HG03025 (cell line): Measurements from ENCODE around the gene NTN4.
"Not testable (repeated sequence)": the region's sequence is repeated elsewhere in the genome, so short reads cannot be mapped to it uniquely, and the experiment has no call there.

Experiments used
- ATAC-seq: cut with Tn5 transposase; IDR thresholded peaks from one replicate; pipeline ENCODE4 v1.9.1; 2021; ENCODE audit warnings: mild to moderate bottlenecking, moderate library complexity; ENCODE audit not compliant: unreplicated experiment, low FRiP score

Gene NTN4

DNA sequence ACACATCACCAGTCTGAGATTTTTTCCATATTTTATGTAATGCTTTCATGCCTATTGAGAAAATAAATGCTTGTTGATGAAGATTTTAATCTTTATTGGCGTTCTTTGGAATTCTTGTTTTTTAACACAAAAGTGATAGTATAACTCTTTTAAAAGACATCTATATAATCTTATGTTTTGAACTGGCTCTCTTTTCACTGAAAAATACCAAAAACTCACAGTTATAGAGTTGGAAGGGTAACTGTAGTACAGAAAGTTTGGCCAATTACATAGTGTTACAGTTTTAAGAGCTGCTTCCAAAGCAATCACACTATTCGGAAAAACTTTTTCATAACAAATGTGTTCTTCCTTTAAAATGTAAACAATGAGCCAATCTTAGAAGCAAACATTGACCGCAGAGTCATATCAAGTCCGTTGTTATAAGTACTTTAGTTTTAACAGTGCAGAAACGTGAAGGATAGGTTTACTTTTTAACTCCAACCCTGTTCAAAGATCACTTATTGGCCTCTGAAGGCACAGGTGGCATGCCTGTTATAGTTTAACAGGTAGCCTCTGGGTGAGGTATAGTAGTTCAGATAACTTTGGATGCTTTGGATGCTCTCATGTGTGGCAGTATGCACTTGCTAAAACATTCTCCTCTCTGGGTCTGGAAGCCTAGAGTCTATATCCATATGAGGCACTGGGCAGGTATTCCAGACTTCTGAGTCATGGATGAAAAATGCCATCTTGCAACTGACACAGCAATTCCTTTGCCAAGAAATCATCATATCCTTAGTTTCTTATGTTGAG is 12.1 kb upstream of the NTN4 start:
- ATAC-seq, result no peak

DNA sequence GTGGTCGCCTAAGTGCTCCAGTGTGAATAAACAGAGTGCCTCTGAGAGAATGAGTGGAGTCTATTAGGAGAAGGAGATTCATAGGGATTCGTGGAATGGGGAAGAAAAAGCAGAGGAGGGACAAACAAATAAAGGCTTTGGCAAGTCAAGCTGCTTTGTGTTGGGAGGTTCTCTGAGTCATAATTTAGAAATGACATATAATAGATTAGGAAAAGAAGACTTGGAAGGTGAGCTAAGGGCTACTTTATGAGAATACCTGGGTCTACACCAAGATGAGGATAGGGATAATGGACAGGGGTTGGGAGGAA is 6.4 kb upstream of the NTN4 start:
- ATAC-seq, result no peak

DNA sequence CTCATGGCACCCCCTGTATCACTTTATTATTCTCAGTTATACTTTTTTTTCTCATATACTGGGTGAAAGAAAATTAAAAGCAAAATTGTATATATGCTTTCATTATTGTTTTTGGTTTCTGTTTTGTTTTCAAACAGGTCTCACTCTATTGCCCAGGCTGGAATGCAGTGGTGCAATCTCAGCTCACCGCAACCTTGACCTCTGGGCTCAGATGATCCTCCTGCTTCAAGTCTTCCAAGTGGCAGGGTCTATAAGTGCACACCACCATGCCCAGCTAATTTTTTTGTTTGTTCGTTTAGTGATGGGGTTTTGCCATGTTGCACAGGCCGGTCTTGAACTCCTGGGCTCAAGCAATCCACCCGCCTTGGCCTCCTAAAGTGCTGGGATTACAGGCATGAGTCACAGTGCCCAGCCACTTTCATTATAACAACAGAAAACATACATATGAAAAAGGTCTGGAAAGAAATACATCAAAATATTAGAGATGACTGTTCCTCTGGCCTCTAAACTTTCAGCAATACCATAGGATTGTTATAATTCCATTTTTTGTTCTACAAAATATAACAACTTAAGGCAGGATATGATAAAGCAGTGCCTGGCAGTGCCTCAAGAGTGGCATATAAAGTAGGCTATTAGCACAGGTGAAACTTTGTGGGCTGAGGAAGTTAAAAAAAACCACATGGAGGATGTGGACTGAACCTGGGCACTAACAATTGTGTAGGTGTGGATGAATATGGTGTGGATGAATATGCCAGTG is 5.8 kb upstream of the NTN4 start:
- ATAC-seq, result no peak

DNA sequence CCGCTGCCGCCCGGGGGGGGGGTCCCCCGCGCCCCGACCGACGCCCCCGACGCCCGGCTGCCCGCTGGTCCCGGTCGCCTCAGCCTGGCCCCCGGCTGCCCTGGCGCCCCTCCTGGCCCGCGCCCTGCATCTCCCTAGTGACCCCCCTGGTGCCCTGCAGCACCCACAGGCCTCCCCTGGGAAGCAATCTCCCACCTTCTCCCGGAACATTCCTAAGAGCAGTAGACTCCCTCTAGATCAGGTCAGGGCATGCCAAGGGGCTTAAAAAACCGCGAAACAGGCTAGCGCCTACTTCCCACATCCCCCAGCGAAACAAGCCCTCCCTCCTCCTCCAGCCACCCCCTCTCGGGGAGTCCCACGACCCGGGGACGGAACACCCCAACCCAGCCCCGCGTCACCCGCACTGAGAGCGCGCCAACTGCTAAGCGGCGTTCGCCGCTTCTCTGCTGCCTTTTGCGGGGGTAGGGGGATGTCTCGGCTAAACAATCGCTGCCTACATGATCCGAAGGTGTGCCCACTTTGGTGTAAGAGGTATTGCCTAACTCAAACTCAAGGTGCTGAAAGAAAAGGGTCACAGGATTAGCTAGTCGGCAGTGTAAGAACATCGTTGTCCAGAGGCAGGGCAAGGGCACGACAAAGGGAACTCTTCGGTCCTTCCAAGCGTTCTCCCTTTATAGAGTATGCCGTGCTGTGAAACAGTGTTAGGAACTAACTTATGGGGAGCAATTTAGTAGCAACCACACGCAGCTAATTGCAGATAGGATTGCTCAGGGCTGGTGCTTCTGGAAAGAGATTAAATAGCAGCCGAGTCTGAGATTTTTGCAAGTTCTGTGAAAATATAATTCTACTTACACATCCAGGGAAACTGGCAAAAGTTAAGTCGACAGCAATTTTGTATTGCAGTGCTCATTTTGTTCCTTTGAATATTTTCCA is 619 bp upstream of the NTN4 start:
- no peak for ATAC-seq

DNA sequence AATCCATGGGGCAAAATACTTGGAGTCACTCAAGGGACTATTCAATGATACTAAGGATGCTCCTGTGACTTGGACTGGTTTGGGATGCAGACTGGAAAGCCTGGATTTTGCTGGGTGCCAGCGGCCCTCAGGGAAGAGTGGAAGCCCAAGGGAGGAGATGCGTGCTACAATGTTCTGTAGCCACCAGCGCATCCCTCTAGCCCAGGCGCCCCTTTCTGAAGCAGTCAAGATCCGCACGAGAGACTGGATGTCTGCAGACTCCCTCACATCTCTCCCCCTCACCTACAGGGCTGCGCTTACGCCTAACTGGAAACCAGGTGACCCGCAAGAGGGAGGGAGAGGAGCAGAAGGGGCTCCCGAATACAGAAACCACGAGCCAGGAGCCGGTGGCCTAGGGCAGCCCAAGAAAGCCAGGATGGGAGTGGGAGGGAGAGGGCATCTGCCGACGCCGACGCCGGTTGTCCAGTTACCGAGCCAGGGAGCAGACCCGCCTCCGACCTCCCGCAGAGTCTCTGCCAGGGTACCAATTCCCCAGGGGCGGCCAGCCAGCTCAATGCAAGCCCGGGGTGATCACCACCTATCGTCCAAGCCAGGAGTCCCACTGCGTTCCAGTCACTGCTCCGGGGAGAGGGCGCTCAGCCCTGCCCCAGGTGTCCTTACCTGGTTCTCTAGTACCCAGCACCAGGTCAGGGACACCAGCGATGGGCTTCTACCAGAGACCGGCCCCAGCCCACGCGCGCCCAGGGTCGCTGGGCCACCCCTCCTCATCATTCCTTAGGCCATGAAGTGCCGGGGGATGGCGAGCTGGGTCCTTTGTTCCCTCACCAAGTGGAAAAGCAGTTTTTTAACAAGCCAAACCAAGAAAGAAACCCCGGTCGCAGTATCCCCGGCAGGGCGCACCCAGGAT is 1.2 kb downstream of the NTN4 start:
- ATAC-seq, result no peak

DNA sequence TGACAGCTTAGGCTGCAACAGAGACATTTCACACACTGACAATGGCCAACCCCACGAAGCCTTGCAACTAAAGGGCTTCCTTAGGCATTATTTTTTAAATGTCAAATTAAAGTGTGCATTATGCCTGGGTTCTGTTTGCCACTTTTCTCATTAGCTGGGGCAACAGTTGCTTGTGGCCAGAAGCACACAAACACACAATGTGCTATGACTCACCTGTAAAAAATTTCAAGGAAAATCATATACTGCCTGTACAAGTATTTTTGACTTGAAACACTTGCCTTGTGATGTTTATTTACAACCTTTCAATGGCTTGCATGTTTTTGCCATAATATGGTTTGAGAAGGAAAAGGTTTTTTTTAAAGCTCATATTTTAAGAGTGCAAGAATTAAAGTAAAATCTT is 1.9 kb downstream of the NTN4 start:
- no peak for ATAC-seq

DNA sequence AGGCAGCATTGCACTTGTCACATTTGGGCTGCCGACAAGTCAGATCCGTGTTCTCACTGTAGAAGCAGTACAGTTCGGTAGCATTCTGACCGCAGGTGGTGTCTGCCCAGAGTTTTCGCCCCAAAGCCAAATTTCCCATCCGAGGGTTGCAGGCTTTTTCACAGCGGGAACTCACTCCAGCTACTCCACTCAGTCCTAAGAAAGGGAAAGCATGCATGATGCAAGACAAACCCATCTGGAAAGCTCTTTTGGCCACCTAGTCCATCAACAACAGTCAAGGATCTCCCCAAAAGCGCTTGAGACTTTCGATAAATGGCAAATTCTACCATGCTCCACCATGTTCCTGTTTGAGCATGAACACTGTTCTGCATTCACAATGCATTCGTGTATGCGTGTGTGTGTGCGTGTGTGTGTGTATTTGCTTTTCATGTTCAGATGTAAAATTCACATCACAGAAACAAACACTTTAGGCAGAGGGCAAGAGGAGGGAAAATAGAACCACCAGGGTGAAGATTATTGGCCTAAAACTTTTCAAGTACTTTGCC is 3.2 kb downstream of the NTN4 start:
- ATAC-seq, result no peak

DNA sequence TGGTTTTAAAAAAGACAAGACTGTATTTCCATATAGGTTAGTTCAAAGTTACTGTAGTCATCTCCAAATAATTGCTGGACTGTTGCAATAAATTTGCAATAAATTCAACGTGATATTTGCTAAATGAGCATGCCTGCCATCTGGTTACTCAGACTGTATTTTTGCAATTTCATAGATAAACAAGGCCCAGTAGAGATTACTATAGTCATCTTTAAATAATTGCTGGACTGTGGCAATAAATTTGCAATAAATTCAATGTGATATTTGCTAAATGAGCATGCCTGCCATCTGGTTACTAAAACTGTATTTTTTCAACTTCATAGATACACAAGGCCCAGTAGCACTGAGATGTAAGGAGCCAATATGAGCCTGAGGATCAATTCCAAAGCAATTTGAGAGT is 5.6 kb downstream of the NTN4 start:
- no peak for ATAC-seq

DNA sequence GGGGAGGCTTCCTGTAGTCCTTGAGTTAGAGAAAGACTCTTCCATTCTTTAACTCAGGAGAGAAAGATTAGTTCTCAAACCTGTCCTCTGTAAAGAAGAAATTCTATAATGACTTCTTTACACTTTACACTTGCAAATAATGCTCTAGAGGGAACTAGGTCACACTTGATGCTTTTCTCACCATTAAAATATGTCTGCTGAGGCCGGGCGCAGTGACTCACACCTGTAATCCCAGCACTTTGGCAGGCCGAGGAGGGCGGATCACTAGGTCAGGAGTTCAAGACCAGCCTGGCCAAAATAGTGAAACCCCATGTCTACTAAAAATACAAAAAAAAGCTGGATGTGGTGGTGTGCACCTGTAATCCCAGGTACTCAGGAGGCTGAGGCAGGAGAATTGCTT is 6.3 kb downstream of the NTN4 start:
- no peak for ATAC-seq

DNA sequence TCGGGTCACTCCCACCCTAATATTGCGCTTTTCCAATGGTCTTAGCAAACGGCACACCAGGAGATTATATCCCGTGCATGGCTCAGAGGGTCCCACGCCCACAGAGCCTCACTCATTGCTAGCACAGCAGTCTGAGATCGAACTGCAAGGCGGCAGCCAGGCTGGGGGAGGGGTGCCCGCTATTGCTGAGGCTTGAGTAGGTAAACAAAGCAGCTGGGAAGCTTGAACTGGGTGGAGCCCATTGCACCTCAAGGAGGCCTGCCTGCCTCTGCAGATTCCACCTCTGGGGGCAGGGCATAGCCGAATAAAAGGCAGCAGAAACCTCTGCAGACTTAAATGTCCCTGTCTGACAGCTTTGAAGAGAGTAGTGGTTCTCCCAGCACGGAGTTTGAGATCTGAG is 15.1 kb downstream of the NTN4 start:
- ATAC-seq, result not testable (repeated sequence)

DNA sequence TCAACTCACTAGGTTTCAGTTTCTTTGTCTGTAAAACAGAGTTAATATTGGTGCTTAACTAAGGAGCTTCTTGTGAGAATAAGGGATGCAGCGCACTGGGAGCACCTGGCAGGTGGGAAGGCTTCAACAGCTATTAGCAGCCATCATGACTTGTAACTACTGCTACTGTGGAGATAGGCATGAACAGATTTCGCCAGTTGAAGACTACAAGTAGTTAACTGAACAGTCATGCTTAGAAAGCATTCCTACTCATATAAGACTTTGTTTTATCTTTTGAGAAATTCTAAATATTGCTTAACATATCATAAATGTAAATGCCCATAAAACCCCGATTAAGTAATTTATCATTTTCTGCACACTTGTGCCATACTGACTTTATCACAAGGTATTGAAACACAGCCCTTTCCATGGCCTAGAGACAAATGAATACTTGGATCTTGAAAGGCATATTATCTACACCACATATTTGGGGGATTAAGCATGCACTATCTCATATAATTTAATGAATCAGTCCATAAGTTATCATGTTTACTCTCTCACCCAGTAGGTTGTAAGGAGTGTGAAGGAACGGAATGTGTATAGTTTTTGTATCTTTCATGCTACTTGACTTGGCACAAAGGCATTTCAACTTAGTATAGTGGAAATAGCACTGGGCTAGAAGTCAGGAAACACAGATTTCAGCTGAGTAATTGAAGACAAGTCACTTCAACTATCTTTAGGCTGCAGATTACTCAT is 16.1 kb downstream of the NTN4 start:
- no peak for ATAC-seq

DNA sequence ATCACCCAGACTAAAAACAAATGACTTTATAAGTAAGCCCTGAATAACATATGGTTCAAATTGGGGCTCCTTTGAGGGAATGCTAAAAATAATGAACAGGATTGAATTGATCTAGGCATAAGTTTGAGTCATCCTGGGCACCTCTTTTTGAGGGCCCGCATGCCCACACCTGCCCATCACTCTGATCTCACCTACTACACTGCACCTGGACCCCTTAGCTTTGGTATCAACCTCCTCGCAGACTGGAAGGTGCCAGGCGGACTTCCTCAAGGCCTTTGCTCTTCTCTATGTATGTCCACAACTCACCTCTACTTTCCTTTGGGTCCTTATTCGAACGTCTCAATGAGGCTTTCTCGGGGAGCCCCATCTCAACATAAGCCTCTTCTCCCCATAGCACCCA is 17.2 kb downstream of the NTN4 start:
- no peak for ATAC-seq

DNA sequence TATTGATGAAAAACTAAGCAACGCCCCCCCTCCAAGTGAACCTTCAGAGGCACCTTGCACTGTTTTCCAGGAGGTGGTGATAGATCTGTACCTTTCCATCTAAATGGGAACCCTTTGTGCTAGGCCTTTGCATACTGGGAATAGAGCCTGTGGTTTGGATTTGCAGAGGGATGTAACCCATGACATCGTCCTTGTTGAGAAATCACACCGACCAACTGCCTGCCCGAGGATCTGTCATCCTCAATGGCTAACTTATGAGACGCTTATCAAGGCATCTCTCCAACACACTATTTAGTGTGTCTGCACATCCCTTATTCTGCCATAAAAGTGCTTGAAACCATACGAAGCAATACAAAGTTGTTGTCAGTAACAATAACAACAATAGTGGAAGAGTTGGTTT is 22.9 kb downstream of the NTN4 start:
- ATAC-seq, result no peak

DNA sequence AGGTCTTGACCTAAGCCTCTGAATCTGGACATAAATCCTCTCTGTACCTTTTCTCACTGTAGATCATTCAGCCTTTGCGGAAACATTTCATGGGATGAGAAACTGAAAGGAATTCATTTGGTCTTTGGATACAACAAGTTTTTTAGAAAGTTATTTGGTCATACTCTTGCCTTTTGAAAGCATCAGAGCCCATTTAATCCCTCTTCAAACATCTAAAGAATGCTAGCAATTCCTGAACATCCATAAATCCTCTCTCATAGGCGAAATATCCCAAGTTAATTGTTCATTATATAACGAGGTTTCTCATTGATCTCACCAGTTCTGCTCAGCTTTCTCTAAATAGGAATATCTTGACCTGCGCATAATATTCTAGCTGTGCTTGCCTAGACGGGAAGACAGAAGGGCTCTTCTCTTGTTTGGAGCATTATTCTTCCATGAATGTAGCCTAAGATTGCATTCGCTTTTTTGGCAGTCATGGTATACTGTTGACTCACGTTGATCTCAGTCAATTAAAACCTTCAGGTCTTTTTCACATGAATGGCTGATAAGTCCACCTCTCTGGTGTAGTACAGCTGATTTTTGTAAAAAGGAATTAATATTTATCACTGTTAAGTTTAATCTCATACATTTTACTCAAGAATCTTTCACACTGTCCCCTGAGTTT is 24.1 kb downstream of the NTN4 start:
- ATAC-seq, result no peak

DNA sequence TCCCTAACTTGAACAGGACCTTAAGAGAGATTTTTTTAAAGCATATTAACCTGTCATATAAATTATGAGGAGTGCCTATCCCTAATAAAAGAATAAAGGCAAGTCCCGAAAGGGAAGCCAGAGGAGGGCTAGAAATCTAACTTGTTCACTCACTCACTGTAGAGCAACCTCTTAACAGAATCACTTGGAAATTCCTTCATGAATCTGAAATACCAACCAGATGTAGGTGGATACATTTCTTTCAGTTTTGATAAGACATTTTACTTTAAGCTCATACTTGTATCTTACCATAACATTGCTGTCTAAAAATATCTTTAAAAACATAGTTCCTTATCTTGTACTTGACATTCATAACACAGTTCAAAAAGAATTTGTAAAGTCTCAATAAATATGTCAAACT is 25.7 kb downstream of the NTN4 start:
- no peak for ATAC-seq

DNA sequence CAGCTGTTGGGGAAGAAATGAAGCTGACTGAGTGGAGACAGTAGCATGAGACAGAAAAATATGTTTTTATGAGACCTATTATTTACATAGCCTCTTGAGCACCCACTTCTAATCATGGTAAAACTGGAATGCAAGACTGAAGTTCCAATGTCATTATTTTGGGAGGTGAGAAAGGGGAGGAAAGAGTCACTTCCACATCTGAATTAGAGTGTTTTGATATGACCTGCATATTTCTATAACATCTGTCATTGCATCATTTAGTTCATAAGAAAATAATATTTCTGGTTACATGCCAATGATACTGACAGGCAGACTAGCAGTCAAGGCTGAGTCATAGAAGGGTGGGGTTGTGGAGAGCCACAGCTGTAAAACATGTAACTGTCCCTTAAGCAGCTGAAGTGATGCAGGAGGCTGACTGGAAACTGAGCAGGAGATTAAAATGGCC is 26.7 kb downstream of the NTN4 start:
- ATAC-seq, result no peak

DNA sequence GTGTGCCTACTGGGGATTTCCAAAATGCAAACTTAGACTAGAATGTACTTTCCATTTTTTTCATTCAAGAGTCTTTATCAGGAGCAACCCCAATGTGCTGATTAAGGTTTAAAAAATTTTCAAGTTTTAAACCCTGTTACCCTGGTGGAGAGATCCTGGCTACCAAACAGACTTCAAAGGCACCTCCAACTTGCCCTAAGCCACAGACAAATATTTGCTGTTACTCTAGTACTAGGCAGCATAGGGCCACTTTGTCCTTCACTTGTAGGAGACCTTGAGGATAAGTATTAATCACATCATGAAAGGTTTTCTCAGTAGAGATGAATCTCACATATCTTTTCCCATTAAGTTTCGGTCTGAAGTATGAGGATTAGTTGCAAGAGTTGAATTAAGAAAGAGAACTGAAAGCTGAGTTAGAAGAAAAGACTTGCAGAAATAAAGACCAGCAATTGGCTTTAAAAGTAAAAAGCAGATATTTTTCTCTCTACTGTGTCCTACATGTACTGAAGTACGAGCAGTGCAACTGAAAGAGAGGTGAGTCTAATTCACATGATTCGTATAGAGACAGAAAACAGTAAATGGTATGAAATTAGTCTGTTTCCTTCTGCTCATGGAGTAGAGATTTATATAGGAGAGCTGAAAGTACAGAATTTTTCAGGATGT is 28.3 kb downstream of the NTN4 start:
- no peak for ATAC-seq

DNA sequence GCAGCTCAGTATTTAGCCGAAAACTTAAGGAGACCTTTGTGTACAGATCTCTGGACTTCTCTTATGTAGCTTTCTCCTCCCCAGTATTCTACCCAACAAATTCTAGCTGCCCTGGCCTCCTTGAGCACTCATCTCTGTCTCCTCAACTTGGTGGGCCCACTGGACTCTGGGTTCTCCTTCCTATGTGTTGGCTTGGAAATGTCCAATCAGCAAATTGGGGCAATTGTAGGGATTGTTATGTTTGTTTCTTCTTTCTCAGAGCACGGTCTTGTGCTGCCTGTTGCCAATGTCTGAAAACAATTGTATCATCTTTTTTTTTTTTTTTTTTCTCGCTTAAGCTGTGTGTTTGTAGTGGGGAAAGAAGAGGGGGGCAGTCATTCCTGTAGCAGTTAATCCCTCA is 30.2 kb downstream of the NTN4 start:
- no peak for ATAC-seq
